Natural killer cell (primary cell): ENCODE measurements around the gene SH2D3C. TPM values are rescaled to one million over a fixed set of nuclear protein-coding genes. Genes with fewer than 3 reads are reported as not detected.

Experiments used
- ATAC-seq, 3 donors: fragments of 150-1000 bp in 2 of 3; fragments of 200-7000 bp in 1 of 3; cut with Tn5 transposase; 1 replicate in 1 of 3; 2 replicates in 2 of 3; pipeline ENCODE4 v1.10.0; 2021; ENCODE audit warnings: mild to moderate bottlenecking in 2 of 3, moderate library complexity in 2 of 3
- DNase-seq, 2 donors: peaks; one replicate each; pipeline versions ENCODE4 v3.0.0 to v3.0.0-alpha.2; 2013 to 2021; ENCODE audit warnings: mixed read lengths in 1 of 2
- H3K27ac ChIP-seq: one replicate; pipeline ENCODE4 v1.5.1; 2013; ENCODE audit warnings: mild to moderate bottlenecking, low read length
- H3K27me3 ChIP-seq: one replicate; pipeline ENCODE4 v1.6.1; 2013; ENCODE audit warnings: low read length; ENCODE audit not compliant: control insufficient read depth, insufficient read depth
- H3K36me3 ChIP-seq: one replicate; pipeline ENCODE4 v1.6.1; 2013; ENCODE audit warnings: low read length; ENCODE audit not compliant: control insufficient read depth, insufficient read depth
- H3K4me1 ChIP-seq: one replicate; pipeline ENCODE4 v1.6.1; 2013; ENCODE audit warnings: low read length; ENCODE audit not compliant: control insufficient read depth, insufficient read depth
- H3K4me3 ChIP-seq: one replicate; pipeline ENCODE4 v1.5.1; 2013; ENCODE audit warnings: low read length
- H3K9me3 ChIP-seq: one replicate; pipeline ENCODE4 v1.6.1; 2013; ENCODE audit warnings: low read length; ENCODE audit not compliant: control insufficient read depth, insufficient read depth
- H3K27ac Mint-ChIP-seq, 2 donors: one replicate each; pipeline ENCODE4 v1.8.0; 2022; ENCODE audit warnings: mild to moderate bottlenecking in 2 of 2, mixed read lengths in 2 of 2, moderate library complexity in 1 of 2
- H3K27me3 Mint-ChIP-seq, 2 donors: one replicate each; pipeline ENCODE4 v1.8.0; 2022; ENCODE audit warnings: low read depth in 2 of 2, mixed read lengths in 2 of 2
- H3K36me3 Mint-ChIP-seq: one replicate; pipeline ENCODE4 v1.8.0; 2022; ENCODE audit warnings: mixed read lengths
- H3K4me1 Mint-ChIP-seq, 2 donors: one replicate each; pipeline ENCODE4 v1.8.0; 2022; ENCODE audit warnings: mixed read lengths in 2 of 2
- H3K4me3 Mint-ChIP-seq: one replicate; pipeline ENCODE4 v1.8.0; 2022; ENCODE audit warnings: mild to moderate bottlenecking, moderate library complexity, mixed read lengths
- H3K9me3 Mint-ChIP-seq, 2 donors: one replicate each; pipeline ENCODE4 v1.8.0; 2022; ENCODE audit warnings: mixed read lengths in 2 of 2
- CTCF ChIP-seq: fragments of 200-600 bp; IDR thresholded peaks from one replicate; pipeline ENCODE4 v1.8.0; 2022; ENCODE audit warnings: antibody characterized with exemption
- whole genome bisulfite sequencing: methylation state at CpG from one replicate; pipeline ENCODE4 v1.1.7; 2013; ENCODE audit warnings: missing lambda C conversion rate; ENCODE audit not compliant: insufficient coverage; 5-methylcytosine and 5-hydroxymethylcytosine counted together
- intact Hi-C: fragments of 100-400 bp; cut with micrococcal nuclease; formaldehyde crosslinking; loops from one replicate; pipeline ENCODE4 v1.14.2; 2022
- total RNA-seq, 4 donors: library from RNA; stranded (reverse); fragments of 120-200 nt in 1 of 4; gene quantifications; one replicate each; pipeline versions ENCODE4 v1.2.3 to v1.2.4, GENCODE V29; 2013 to 2022

The SH2D3C gene
- total RNA-seq, 3 donors from 2014 or later (not counting 1 experiment from before 2014, with no cell fraction given) = 42.8 to 86.8 (median 56.6) TPM

- TF ChIP-seq CTCF = no peak
- peak; percentile 55 to 70 (median 58) for ATAC-seq
- Mint-ChIP-seq H3K9me3 (no peaks in the 10 kb centered on the region), H3K4me1 (peaks cover 39 to 66% of the 10 kb centered on the region in 2 donors), H3K27ac (peak overlapping the region; percentile 95 to 98), H3K4me3 (peak overlapping the region; percentile 98), H3K27me3 (no peaks in the 10 kb centered on the region), H3K36me3 (no peaks in the 10 kb centered on the region)
- 0% methylated on average over 15 of the region's 15 CpGs for WGBS
- DNase-seq = peak; percentile 68 to 91
- H3K9me3 ChIP-seq = no peaks in the 10 kb centered on the region
- H3K4me3 ChIP-seq = peak overlapping the region; percentile 66
- peaks cover 29% of the 10 kb centered on the region for H3K36me3 ChIP-seq
- peak overlapping the region; percentile 83 for H3K27ac ChIP-seq
- no peaks in the 10 kb centered on the region for H3K27me3 ChIP-seq
- intact Hi-C loops = loop anchor here (1.0 to 10.0 kb wide), 2 partner anchors 8 to 288 kb away; partner anchors contain the start of genes NAIF1 and SLC25A25
- H3K4me1 ChIP-seq = peaks cover 72% of the 10 kb centered on the region
Observed at GRCh38 chr9:127776195-127776923, 2.1 kb downstream of the SH2D3C start.

DNA sequence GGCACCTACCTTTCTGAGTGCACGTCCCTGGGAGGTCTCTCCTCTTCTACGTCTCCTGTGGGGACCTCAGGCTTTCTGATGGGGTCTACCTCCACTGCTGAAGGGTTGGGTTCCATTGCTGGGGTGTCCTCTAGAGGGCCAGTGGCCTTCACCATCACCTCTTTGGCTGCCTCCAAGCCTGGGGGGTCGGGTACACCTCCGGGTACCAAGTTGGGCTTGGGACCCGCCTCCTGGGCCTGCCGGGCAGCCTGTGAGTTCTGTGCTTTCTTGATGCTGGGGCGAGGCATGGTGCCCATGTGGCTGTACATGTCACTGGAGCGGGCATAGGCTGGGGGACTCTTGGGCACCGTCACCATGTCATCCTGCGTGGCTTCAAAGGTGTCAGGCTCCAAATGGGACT lies 4.5 kb downstream of the SH2D3C start:
- 90% methylated on average over 10 of the region's 10 CpGs for WGBS
- Mint-ChIP-seq H3K27me3 (no peaks in the 10 kb centered on the region), H3K27ac (peak overlapping the region; percentile 72), H3K36me3 (no peaks in the 10 kb centered on the region), H3K4me1 (peaks cover 48 to 64% of the 10 kb centered on the region in 2 donors), H3K9me3 (no peaks in the 10 kb centered on the region), H3K4me3 (peak overlapping the region; percentile 57)
- Histone ChIP-seq H3K36me3 (peaks cover 35% of the 10 kb centered on the region), H3K27ac (no peak overlapping the region), H3K27me3 (no peaks in the 10 kb centered on the region), H3K9me3 (no peaks in the 10 kb centered on the region), H3K4me3 (no peak overlapping the region), H3K4me1 (peaks cover 72% of the 10 kb centered on the region)
- ATAC-seq = no peak
- DNase-seq = no peak
- intact Hi-C loops = loop anchor here (10.0 kb wide), 1 partner anchor 291 kb away; the partner anchor contains the start of genes NAIF1 and SLC25A25
- TF ChIP-seq CTCF = no peak

GRCh38 chr9:127773272-127773671 lies 5.2 kb downstream of the SH2D3C start:
- no peaks in the 10 kb centered on the region for H3K36me3 Mint-ChIP-seq
- no peaks in the 10 kb centered on the region for H3K27me3 Mint-ChIP-seq
- peaks cover 52 to 64% of the 10 kb centered on the region in 2 donors for H3K4me1 Mint-ChIP-seq
- H3K4me3 Mint-ChIP-seq = peak overlapping the region; percentile 37
- Histone ChIP-seq H3K27me3 (no peaks in the 10 kb centered on the region), H3K27ac (no peak overlapping the region), H3K36me3 (peaks cover 40% of the 10 kb centered on the region), H3K4me1 (peaks cover 72% of the 10 kb centered on the region), H3K9me3 (no peaks in the 10 kb centered on the region), H3K4me3 (no peak overlapping the region)
- DNase-seq (no peak), ATAC-seq (no peak)
- no peaks in the 10 kb centered on the region for H3K9me3 Mint-ChIP-seq
- intact Hi-C loops = loop anchor here (10.0 kb wide), 1 partner anchor 292 kb away; the partner anchor contains the start of genes NAIF1 and SLC25A25
- no peak for TF ChIP-seq CTCF
- WGBS = 94% methylated on average over 3 of the region's 3 CpGs
- H3K27ac Mint-ChIP-seq = peak overlapping the region; percentile 72 to 99
